ENCODE measurements around the gene HS6ST1.

DNA sequence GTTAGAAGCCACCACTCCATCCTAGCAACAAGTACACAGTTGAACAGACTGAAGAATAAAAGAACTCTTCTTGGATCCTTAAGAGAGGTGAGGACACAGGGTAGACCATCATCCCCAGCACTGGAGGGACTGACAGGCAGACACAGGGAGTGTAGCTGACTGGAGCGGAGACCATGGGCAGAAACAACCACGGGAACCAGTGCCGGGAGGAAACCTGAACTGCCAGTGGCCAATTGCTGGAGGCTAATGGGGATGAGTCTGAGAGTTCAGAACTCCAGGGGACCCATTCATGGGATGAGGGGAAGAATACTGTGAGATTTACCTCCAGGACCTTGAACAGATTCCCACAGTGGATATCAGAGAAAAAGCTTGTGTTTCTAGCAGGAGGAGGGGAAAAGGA is 76.8 kb downstream of the HS6ST1 start:
- TF ChIP-seq EZH2 (IDR thresholded peaks at IDR 0.05; ENCODE audit: borderline replicate concordance, insufficient read depth, low read depth, low read length, poor library complexity, severe bottlenecking), result no peak
- TF ChIP-seq, protein P1, sequence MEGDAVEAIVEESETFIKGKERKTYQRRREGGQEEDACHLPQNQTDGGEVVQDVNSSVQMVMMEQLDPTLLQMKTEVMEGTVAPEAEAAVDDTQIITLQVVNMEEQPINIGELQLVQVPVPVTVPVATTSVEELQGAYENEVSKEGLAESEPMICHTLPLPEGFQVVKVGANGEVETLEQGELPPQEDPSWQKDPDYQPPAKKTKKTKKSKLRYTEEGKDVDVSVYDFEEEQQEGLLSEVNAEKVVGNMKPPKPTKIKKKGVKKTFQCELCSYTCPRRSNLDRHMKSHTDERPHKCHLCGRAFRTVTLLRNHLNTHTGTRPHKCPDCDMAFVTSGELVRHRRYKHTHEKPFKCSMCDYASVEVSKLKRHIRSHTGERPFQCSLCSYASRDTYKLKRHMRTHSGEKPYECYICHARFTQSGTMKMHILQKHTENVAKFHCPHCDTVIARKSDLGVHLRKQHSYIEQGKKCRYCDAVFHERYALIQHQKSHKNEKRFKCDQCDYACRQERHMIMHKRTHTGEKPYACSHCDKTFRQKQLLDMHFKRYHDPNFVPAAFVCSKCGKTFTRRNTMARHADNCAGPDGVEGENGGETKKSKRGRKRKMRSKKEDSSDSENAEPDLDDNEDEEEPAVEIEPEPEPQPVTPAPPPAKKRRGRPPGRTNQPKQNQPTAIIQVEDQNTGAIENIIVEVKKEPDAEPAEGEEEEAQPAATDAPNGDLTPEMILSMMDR (IDR thresholded peaks at IDR 0.05), result no peak

Measured in B cell (primary cell).